ENCODE measurements around the gene TSR2. TPM values are rescaled to one million over a fixed set of nuclear protein-coding genes. Genes with fewer than 3 reads are reported as not detected.

The TSR2 gene
- total and polyA plus RNA-seq, 2 of the 13 experiments (the other 11 are each of a cell fraction or from before 2014, with no cell fraction given), result 10.9 to 35.5 TPM

GRCh38 chrX:54397113-54397512 is 43.1 kb upstream of the TSR2 start:
- ATAC-seq (no peak), FAIRE-seq (no peak), DNase-seq (ENCODE audit: low spot score) (no peak)
- Histone ChIP-seq H4K20me1 (ENCODE audit: insufficient read depth, low read length) (no peaks in the 10 kb centered on the region), H3K4me3 (replicated peaks in 1 of 3; ENCODE audit: insufficient read depth in 1 of 3, low read depth in 2 of 3, low read length in 3 of 3) (no peak overlapping the region), H3K27ac (ENCODE audit: extremely low read length, insufficient read depth, low read length) (no peak overlapping the region), H2AFZ (ENCODE audit: low read length) (no peak overlapping the region), H3K9ac (ENCODE audit: insufficient read depth, low read depth, low read length) (no peak overlapping the region), H3K4me1 (ENCODE audit: insufficient read depth, low read length) (no peaks in the 10 kb centered on the region), H3K9me3 (ENCODE audit: low read length) (no peaks in the 10 kb centered on the region), H3K36me3 (replicated peaks in 1 of 2; ENCODE audit: control insufficient read depth in 1 of 2, insufficient read depth in 2 of 2, low read length in 2 of 2) (no peaks in the 10 kb centered on the region), H3K4me2 (ENCODE audit: low read depth, low read length) (no peak overlapping the region), H3K79me2 (ENCODE audit: insufficient read depth, low read length) (no peaks in the 10 kb centered on the region), H3K27me3 (ENCODE audit: control insufficient read depth in 1 of 2, insufficient read depth in 2 of 2, low read length in 2 of 2) (no peaks in the 10 kb centered on the region)
- POLR2A ChIA-PET, result no interaction called here
- no TSS peak for BruUV-seq (replicated peaks)
- CTCF ChIA-PET (ENCODE audit: low intra/inter-chr PET ratio, low total read pairs), result no interaction called here
- WGBS (ENCODE audit: low lambda C conversion rate), result no CpG with 5 or more reads among the region's 1 CpG
- in situ Hi-C loops (cut with HindIII; ENCODE audit: extremely low pct_ligation_motif_present, low pct_unique_long_range_greater_than_20kb), result loop anchor here (10.0 kb wide), 1 partner anchor 62 kb away; no protein-coding TSS in a partner anchor
- TF ChIP-seq ZNF567 (CRISPR knock-in tag; IDR thresholded peaks at IDR 0.05; ENCODE audit: borderline replicate concordance), result no peak
- intact Hi-C loops (cut with micrococcal nuclease; ENCODE audit: unreplicated experiment), result no loop called here

- DNase-seq (ENCODE audit: low spot score) (no peak), ATAC-seq (no peak), FAIRE-seq (no peak)
- in situ Hi-C loops (cut with HindIII; ENCODE audit: extremely low pct_ligation_motif_present, low pct_unique_long_range_greater_than_20kb) (no loop called here), intact Hi-C loops (cut with micrococcal nuclease; ENCODE audit: unreplicated experiment) (no loop called here)
- BruUV-seq (replicated peaks), result no TSS peak
- Histone ChIP-seq H2AFZ (ENCODE audit: low read length) (no peak overlapping the region), H3K4me1 (ENCODE audit: insufficient read depth, low read length) (no peaks in the 10 kb centered on the region), H3K79me2 (ENCODE audit: insufficient read depth, low read length) (no peaks in the 10 kb centered on the region), H3K9me3 (ENCODE audit: low read length) (no peaks in the 10 kb centered on the region), H3K9ac (ENCODE audit: insufficient read depth, low read depth, low read length) (no peak overlapping the region), H3K4me3 (replicated peaks in 1 of 3; ENCODE audit: insufficient read depth in 1 of 3, low read depth in 2 of 3, low read length in 3 of 3) (no peak overlapping the region), H3K27me3 (ENCODE audit: control insufficient read depth in 1 of 2, insufficient read depth in 2 of 2, low read length in 2 of 2) (no peaks in the 10 kb centered on the region), H4K20me1 (ENCODE audit: insufficient read depth, low read length) (no peaks in the 10 kb centered on the region), H3K27ac (ENCODE audit: extremely low read length, insufficient read depth, low read length) (no peak overlapping the region), H3K36me3 (replicated peaks in 1 of 2; ENCODE audit: control insufficient read depth in 1 of 2, insufficient read depth in 2 of 2, low read length in 2 of 2) (no peaks in the 10 kb centered on the region), H3K4me2 (ENCODE audit: low read depth, low read length) (no peak overlapping the region)
- POLR2A ChIA-PET, result no interaction called here
- WGBS (ENCODE audit: low lambda C conversion rate), result 44% methylated on average over 2 of the region's 2 CpGs
- CTCF ChIA-PET (ENCODE audit: low intra/inter-chr PET ratio, low total read pairs), result no interaction called here
- TF ChIP-seq HOXA9 (CRISPR knock-in tag; IDR thresholded peaks at IDR 0.05; ENCODE audit: borderline replicate concordance) (no peak), ZNF562 (CRISPR knock-in tag; IDR thresholded peaks at IDR 0.05; ENCODE audit: borderline replicate concordance) (no peak), ZFP62 (CRISPR knock-in tag; IDR thresholded peaks at IDR 0.05) (no peak), ZSCAN20 (CRISPR knock-in tag; IDR thresholded peaks at IDR 0.05; ENCODE audit: borderline replicate concordance) (no peak), ZNF121 (CRISPR knock-in tag; IDR thresholded peaks at IDR 0.05) (no peak), ZBTB46 (CRISPR knock-in tag; IDR thresholded peaks at IDR 0.05; ENCODE audit: borderline replicate concordance) (no peak), ZNF780A (CRISPR knock-in tag; IDR thresholded peaks at IDR 0.05) (no peak), AGO1 (IDR thresholded peaks at IDR 0.05; ENCODE audit: low read depth, low read length, poor library complexity, severe bottlenecking) (no peak), ZNF124 (CRISPR knock-in tag; IDR thresholded peaks at IDR 0.05) (no peak), ZNF501 (CRISPR knock-in tag; IDR thresholded peaks at IDR 0.05) (no peak), CSRNP2 (CRISPR knock-in tag; conservative IDR thresholded peaks at IDR 0.05; ENCODE audit: low read depth) (no peak), PAWR (CRISPR knock-in tag; IDR thresholded peaks at IDR 0.05; ENCODE audit: borderline replicate concordance) (no peak)
- TF ChIP-seq, protein P1, sequence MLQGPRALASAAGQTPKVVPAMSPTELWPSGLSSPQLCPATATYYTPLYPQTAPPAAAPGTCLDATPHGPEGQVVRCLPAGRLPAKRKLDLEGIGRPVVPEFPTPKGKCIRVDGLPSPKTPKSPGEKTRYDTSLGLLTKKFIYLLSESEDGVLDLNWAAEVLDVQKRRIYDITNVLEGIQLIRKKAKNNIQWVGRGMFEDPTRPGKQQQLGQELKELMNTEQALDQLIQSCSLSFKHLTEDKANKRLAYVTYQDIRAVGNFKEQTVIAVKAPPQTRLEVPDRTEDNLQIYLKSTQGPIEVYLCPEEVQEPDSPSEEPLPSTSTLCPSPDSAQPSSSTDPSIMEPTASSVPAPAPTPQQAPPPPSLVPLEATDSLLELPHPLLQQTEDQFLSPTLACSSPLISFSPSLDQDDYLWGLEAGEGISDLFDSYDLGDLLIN (CRISPR knock-in tag; IDR thresholded peaks at IDR 0.05; ENCODE audit: borderline replicate concordance), result no peak
These were observed 32.9 kb upstream of the TSR2 start for GRCh38 chrX:54407266-54407665.
